GM20000 (cell line): Measurements from ENCODE around the gene AGA.

Experiments used
- DNase-seq: peaks from one replicate; pipeline ENCODE4 v3.0.0; 2012; ENCODE audit warnings: low spot score
- CTCF ChIP-seq: IDR thresholded peaks from 2 replicates; pipeline ENCODE4 v1.5.1; 2012; ENCODE audit warnings: mild to moderate bottlenecking, control low read depth; ENCODE audit errors: extremely low read depth, missing control alignments

The AGA gene

GRCh38 chr4:177483760-177484159, 41.5 kb upstream of the AGA start:
- TF ChIP-seq CTCF: no peak
- DNase-seq: no peak

GRCh38 chr4:177483271-177483670, 41.0 kb upstream of the AGA start:
- TF ChIP-seq CTCF: no peak
- no peak for DNase-seq

GRCh38 chr4:177482367-177482766, 40.1 kb upstream of the AGA start:
- TF ChIP-seq CTCF: no peak
- no peak for DNase-seq

GRCh38 chr4:177480795-177481194, 38.6 kb upstream of the AGA start:
- DNase-seq: no peak
- TF ChIP-seq CTCF: no peak

- DNase-seq: no peak
- TF ChIP-seq CTCF: no peak
Observed at GRCh38 chr4:177479063-177479462, 36.8 kb upstream of the AGA start.

- TF ChIP-seq CTCF: no peak
- DNase-seq: no peak
Observed at GRCh38 chr4:177478496-177478895, 36.3 kb upstream of the AGA start.

GRCh38 chr4:177473991-177474390, 31.8 kb upstream of the AGA start:
- no peak for DNase-seq
- no peak for TF ChIP-seq CTCF
